Measurements from ENCODE around the gene IL18R1. TPM values are rescaled to one million over a fixed set of nuclear protein-coding genes. Genes with fewer than 3 reads are reported as not detected.

The IL18R1 gene, protein sequence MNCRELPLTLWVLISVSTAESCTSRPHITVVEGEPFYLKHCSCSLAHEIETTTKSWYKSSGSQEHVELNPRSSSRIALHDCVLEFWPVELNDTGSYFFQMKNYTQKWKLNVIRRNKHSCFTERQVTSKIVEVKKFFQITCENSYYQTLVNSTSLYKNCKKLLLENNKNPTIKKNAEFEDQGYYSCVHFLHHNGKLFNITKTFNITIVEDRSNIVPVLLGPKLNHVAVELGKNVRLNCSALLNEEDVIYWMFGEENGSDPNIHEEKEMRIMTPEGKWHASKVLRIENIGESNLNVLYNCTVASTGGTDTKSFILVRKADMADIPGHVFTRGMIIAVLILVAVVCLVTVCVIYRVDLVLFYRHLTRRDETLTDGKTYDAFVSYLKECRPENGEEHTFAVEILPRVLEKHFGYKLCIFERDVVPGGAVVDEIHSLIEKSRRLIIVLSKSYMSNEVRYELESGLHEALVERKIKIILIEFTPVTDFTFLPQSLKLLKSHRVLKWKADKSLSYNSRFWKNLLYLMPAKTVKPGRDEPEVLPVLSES
- 1.3 and 3.0 TPM in 2 replicates for total RNA-seq

DNA sequence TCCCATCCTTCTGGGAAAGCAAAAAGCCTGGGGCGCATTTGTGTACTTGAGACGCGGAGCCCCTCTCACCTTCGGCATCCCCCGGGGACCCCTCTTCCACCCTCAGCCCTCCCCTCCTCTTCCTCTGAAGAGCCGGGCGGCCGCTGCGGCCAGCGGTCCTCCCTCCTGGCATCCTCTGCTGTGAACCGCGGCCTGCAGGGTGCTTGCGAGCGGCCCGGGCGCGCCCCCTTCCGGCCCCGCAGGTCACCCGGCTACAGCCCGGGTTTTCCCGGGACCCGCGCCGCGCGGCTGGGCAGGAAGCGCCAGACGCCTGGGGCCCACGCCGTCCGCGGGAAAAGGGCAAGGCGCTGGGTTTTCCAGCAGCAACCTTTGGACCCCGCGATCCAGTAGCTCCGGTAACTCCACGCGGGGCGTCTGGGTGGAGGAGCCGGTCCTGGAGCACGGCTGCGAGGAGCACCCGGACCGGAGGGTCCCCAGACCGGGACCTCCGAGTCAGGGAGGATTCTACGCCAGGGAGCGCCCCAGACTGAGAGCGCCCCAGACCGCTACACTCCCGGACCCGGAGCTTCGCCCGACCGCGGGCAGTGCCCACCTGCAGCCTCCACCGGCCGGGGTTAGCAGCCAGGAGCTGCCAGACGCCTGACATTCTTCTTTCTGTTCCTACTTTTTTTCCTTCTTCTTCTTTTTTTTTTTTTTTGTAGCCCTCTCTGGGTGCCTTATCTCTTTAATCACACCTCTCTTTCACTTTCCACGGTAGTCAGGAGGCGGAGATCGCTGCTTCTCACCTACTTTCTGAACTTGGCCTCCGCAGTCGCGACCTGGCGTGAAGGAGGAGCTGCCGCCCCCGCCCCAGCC lies at the start of gene IL18R1:
TSS of gene IL18R1 (plus strand) at position 271 of the 855 bp plus-strand sequence. CDS start 6,865 bp downstream, outside the sequence.

GRCh38 chr2:102310964-102311640 lies 44.5 kb upstream of the IL18R1 start, which contains the start of gene IL1RL1:
IL1RL1 (plus strand) TSS chr2:102311563; CDS start chr2:102338265, 26,702 bp downstream.

DNA sequence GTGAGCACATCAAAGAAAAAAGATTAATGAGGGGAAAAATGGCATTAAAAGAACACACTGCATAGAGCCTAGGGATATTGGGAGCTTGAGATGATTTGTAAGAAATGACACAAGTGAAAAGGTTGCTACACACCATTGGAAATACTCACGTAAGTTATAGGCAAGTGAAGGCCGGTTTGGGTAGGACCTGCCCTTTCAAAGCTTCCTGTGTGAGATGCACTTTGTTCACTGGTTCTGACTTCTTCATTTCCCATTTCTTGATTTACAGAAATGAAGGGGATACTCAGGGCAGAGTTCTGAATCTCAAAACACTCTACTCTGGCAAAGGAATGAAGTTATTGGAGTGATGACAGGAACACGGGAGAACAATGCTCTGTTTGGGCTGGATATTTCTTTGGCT lies 67.3 kb downstream of the IL18R1 start, which contains the start of gene IL18RAP:
TSS of gene IL18RAP (plus strand) at position 251 of the 400 bp plus-strand sequence. CDS start at position 369, 118 bp downstream.

Other genes starting within 250 kb of the IL18R1 start
- 0.65 and 2.4 TPM in 2 replicates for gene IL1R1, start 213.1 kb upstream of the IL18R1 start, total RNA-seq
- gene IL1RL2, start 168.8 kb upstream of the IL18R1 start, total RNA-seq: under 0.01 and 0.15 TPM in 2 replicates
- 68.5 and 69.1 TPM in 2 replicates for gene IL1RL1, start 44.2 kb upstream of the IL18R1 start, total RNA-seq
- not detected in 2 replicates for gene IL18RAP, start 67.4 kb downstream of the IL18R1 start, total RNA-seq
- not detected in 2 replicates for gene SLC9A4, start 117.4 kb downstream of the IL18R1 start, total RNA-seq